Endothelial cell of umbilical vein (primary cell): ENCODE data around the gene EXD3.

Experiments used
- CTCF ChIP-seq, 2 donors: IDR thresholded peaks; 1 replicate in 1 of 2; 2 replicates in 1 of 2; pipeline ENCODE4 v1.5.1; 2011; ENCODE audit warnings: low read length in 2 of 2, mild to moderate bottlenecking in 2 of 2, moderate library complexity in 2 of 2, control low read depth in 1 of 2, inconsistent platforms in 1 of 2, low read depth in 1 of 2; ENCODE audit not compliant: insufficient read depth in 1 of 2; ENCODE audit errors: extremely low read depth in 1 of 2
- EZH2 ChIP-seq: IDR thresholded peaks from 2 replicates; pipeline ENCODE4 v1.6.1; 2012; ENCODE audit warnings: borderline replicate concordance, low read depth, mild to moderate bottlenecking, moderate library complexity, low read length, inconsistent platforms; ENCODE audit not compliant: severe bottlenecking
- GATA2 ChIP-seq: IDR thresholded peaks from 2 replicates; pipeline ENCODE4 v1.7.0; 2011; ENCODE audit warnings: low read depth, mild to moderate bottlenecking, moderate library complexity, mixed read lengths, low read length; ENCODE audit not compliant: insufficient read length, insufficient read depth
- POLR2AphosphoS5 ChIP-seq: IDR thresholded peaks from 2 replicates; pipeline ENCODE4 v1.6.1; 2012; ENCODE audit warnings: low read depth, mild to moderate bottlenecking, control low read depth, low read length, moderate library complexity; ENCODE audit not compliant: insufficient read depth
- TF ChIP-seq, protein P1 (sequence below): IDR thresholded peaks from 2 replicates; pipeline ENCODE4 v1.6.1; 2011; ENCODE audit not compliant: insufficient read depth, insufficient read length

GRCh38 chr9:137323531-137324331, 99.2 kb downstream of the EXD3 start:
- no peak for TF ChIP-seq CTCF (IDR thresholded peaks at IDR 0.05; ENCODE audit: extremely low read depth in 1 of 2, insufficient read depth in 1 of 2, low read depth in 1 of 2, low read length in 2 of 2)
- TF ChIP-seq EZH2 = no peak
- TF ChIP-seq, protein P1, sequence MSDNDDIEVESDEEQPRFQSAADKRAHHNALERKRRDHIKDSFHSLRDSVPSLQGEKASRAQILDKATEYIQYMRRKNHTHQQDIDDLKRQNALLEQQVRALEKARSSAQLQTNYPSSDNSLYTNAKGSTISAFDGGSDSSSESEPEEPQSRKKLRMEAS = no peak
- TF ChIP-seq POLR2AphosphoS5 = no peak
- TF ChIP-seq GATA2 = no peak
